HPDE6-E6E7 (cell line): Measurements from ENCODE around the gene SOX6.
A peak's percentile ranks its signal among the peaks of the same experiment; 100 is the strongest.

Experiments used
- DNase-seq: peaks from one replicate; pipeline ENCODE4 v3.0.0; 2011; ENCODE audit warnings: missing footprints; ENCODE audit errors: extremely low spot score

The SOX6 gene

GRCh38 chr11:16001899-16002426 lies 354.4 kb downstream of the SOX6 start:
- DNase-seq, result peak; percentile 59

GRCh38 chr11:16001044-16001568 lies 355.2 kb downstream of the SOX6 start:
- no peak for DNase-seq

- DNase-seq, result no peak
Measured at GRCh38 chr11:16000065-16000464, 356.3 kb downstream of the SOX6 start.

GRCh38 chr11:15993345-15993744 lies 363.0 kb downstream of the SOX6 start:
- no peak for DNase-seq

- no peak for DNase-seq
Measured at GRCh38 chr11:15991215-15991614, 365.1 kb downstream of the SOX6 start.

- no peak for DNase-seq
Measured at GRCh38 chr11:15989685-15990084, 366.7 kb downstream of the SOX6 start.

GRCh38 chr11:15988693-15989231 lies 367.6 kb downstream of the SOX6 start:
- DNase-seq, result no peak

- DNase-seq, result no peak
Measured at GRCh38 chr11:15988016-15988550, 368.3 kb downstream of the SOX6 start.

- no peak for DNase-seq
Measured at GRCh38 chr11:15987046-15987445, 369.3 kb downstream of the SOX6 start.

- no peak for DNase-seq
Measured at GRCh38 chr11:15985860-15986139, 370.5 kb downstream of the SOX6 start.

- DNase-seq, result no peak
Measured at GRCh38 chr11:15985127-15985859, 371.1 kb downstream of the SOX6 start.

- DNase-seq, result no peak
Measured at GRCh38 chr11:15981292-15981691, 375.1 kb downstream of the SOX6 start.

- no peak for DNase-seq
Measured at GRCh38 chr11:15977116-15977515, 379.2 kb downstream of the SOX6 start.

GRCh38 chr11:15976433-15977045 lies 379.8 kb downstream of the SOX6 start:
- no peak for DNase-seq

- no peak for DNase-seq
Measured at GRCh38 chr11:15975742-15976141, 380.6 kb downstream of the SOX6 start.

- DNase-seq, result no peak
Measured at GRCh38 chr11:15972838-15973237, 383.5 kb downstream of the SOX6 start.

- DNase-seq, result no peak
Measured at GRCh38 chr11:15971215-15971546, 385.2 kb downstream of the SOX6 start.

- DNase-seq, result no peak
Measured at GRCh38 chr11:15970506-15971214, 385.7 kb downstream of the SOX6 start.

GRCh38 chr11:15969701-15970329 lies 386.5 kb downstream of the SOX6 start:
- DNase-seq, result peak; percentile 27

GRCh38 chr11:15969281-15969680 lies 387.1 kb downstream of the SOX6 start:
- peak; percentile 49 for DNase-seq

GRCh38 chr11:15968461-15969130 lies 387.8 kb downstream of the SOX6 start:
- no peak for DNase-seq
